Measurements from ENCODE around the gene AGPAT1. TPM values are rescaled to one million over a fixed set of nuclear protein-coding genes. Genes with fewer than 3 reads are reported as not detected.

Gene AGPAT1
- total RNA-seq, 1 experiment from 2014 or later: 77.8 TPM

Small RNA genes lying within 50 kb of the gene (small RNA-seq; reads per million reads assigned to genes)
- gene AL662884.1 (0 reads per million in 2 experiments), gene MIR6833 (0 to 0.02 reads per million in 2 experiments)

Other genes starting within 250 kb of the AGPAT1 start
- 9.4 and 10.1 TPM in 2 replicates for gene C2, start 248.4 kb downstream of the AGPAT1 start, total RNA-seq (2014; rRNA removed; shearing (Covaris generic))
- not detected in 2 replicates for gene CFB, start 230.0 kb downstream of the AGPAT1 start, total RNA-seq (2014; rRNA removed; shearing (Covaris generic))
- 81.9 and 91.0 TPM in 2 replicates for gene NELFE, start 217.1 kb downstream of the AGPAT1 start, total RNA-seq (2014; rRNA removed; shearing (Covaris generic))
- 21.4 and 28.3 TPM in 2 replicates for gene SKIC2, start 216.9 kb downstream of the AGPAT1 start, total RNA-seq (2014; rRNA removed; shearing (Covaris generic))
- 5.2 and 9.2 TPM in 2 replicates for gene DXO, start 203.9 kb downstream of the AGPAT1 start, total RNA-seq (2014; rRNA removed; shearing (Covaris generic))
- 1.6 and 2.2 TPM in 2 replicates for gene C4A, start 194.0 kb downstream of the AGPAT1 start, total RNA-seq (2014; rRNA removed; shearing (Covaris generic))
- gene C4B, start 161.3 kb downstream of the AGPAT1 start, total RNA-seq (2014; rRNA removed; shearing (Covaris generic)): 0.45 and 2.2 TPM in 2 replicates
- gene CYP21A2, start 137.7 kb downstream of the AGPAT1 start, total RNA-seq (2014; rRNA removed; shearing (Covaris generic)): not detected in 2 replicates
- 0.37 TPM in 1 of 2 replicates, not detected in the other for gene TNXB, start 66.7 kb downstream of the AGPAT1 start, total RNA-seq (2014; rRNA removed; shearing (Covaris generic))
- gene ATF6B, start 47.8 kb downstream of the AGPAT1 start, total RNA-seq (2014; rRNA removed; shearing (Covaris generic)): 15.1 and 15.3 TPM in 2 replicates
- 8.1 and 8.7 TPM in 2 replicates for gene FKBPL, start 45.8 kb downstream of the AGPAT1 start, total RNA-seq (2014; rRNA removed; shearing (Covaris generic))
- gene PRRT1, start 24.1 kb downstream of the AGPAT1 start, total RNA-seq (2014; rRNA removed; shearing (Covaris generic)): 0.16 and 0.21 TPM in 2 replicates
- 73.5 and 109 TPM in 2 replicates for gene PPT2, start 21.9 kb downstream of the AGPAT1 start, total RNA-seq (2014; rRNA removed; shearing (Covaris generic))
- gene EGFL8, start 11.5 kb downstream of the AGPAT1 start, total RNA-seq (2014; rRNA removed; shearing (Covaris generic)): 11.4 and 15.0 TPM in 2 replicates
- 23.9 and 29.5 TPM in 2 replicates for gene RNF5, start 2.3 kb upstream of the AGPAT1 start, total RNA-seq (2014; rRNA removed; shearing (Covaris generic))
- gene AGER, start 8.2 kb upstream of the AGPAT1 start, total RNA-seq (2014; rRNA removed; shearing (Covaris generic)): 0.35 and 0.85 TPM in 2 replicates
- gene PBX2, start 14.1 kb upstream of the AGPAT1 start, total RNA-seq (2014; rRNA removed; shearing (Covaris generic)): 16.7 and 17.7 TPM in 2 replicates
- 3.3 and 5.4 TPM in 2 replicates for gene GPSM3, start 16.6 kb upstream of the AGPAT1 start, total RNA-seq (2014; rRNA removed; shearing (Covaris generic))
- gene NOTCH4, start 48.0 kb upstream of the AGPAT1 start, total RNA-seq (2014; rRNA removed; shearing (Covaris generic)): 1.7 TPM in 2 replicates
- gene TSBP1, start 195.8 kb upstream of the AGPAT1 start, total RNA-seq (2014; rRNA removed; shearing (Covaris generic)): not detected in 2 replicates
- gene BTNL2, start 231.1 kb upstream of the AGPAT1 start, total RNA-seq (2014; rRNA removed; shearing (Covaris generic)): not detected in 2 replicates

Data from SK-MEL-5 (cell line).